Suprapubic skin (tissue), 4 donors: ENCODE data around the gene DST. TPM values are rescaled to one million over a fixed set of nuclear protein-coding genes. Genes with fewer than 3 reads are reported as not detected.

ENCODE experiments used
- DNase-seq, 2 donors: peaks; one replicate each; pipeline ENCODE4 v3.0.0-alpha.2; 2019; ENCODE audit warnings: low spot score in 2 of 2
- H3K27ac ChIP-seq: fragments of 200-600 bp; sonication (generic); one replicate; pipeline ENCODE4 v1.5.1; 2019
- H3K27me3 ChIP-seq: fragments of 200-600 bp; sonication (generic); one replicate; pipeline ENCODE4 v1.5.1; 2019
- H3K36me3 ChIP-seq: fragments of 200-600 bp; sonication (generic); one replicate; pipeline ENCODE4 v1.5.1; 2019
- H3K4me1 ChIP-seq: fragments of 200-600 bp; sonication (generic); one replicate; pipeline ENCODE4 v1.5.1; 2019
- H3K4me3 ChIP-seq: fragments of 200-600 bp; sonication (generic); one replicate; pipeline ENCODE4 v1.5.1; 2019; ENCODE audit warnings: mild to moderate bottlenecking
- H3K9me3 ChIP-seq: fragments of 200-600 bp; sonication (generic); one replicate; pipeline ENCODE4 v1.5.1; 2019
- CTCF ChIP-seq, 2 donors: fragments of 200-600 bp in 1 of 2; fragments of 450-650 bp in 1 of 2; sonication (generic) in 1 of 2; IDR thresholded peaks; one replicate each; pipeline ENCODE4 v1.5.1; 2016 to 2019; ENCODE audit warnings: antibody characterized with exemption in 2 of 2, mild to moderate bottlenecking in 1 of 2, moderate library complexity in 1 of 2
- EP300 ChIP-seq: sonication (generic); formaldehyde crosslinking; IDR thresholded peaks from one replicate; pipeline ENCODE4 v1.6.1; 2017; ENCODE audit warnings: antibody characterized with exemption
- POLR2A ChIP-seq, 2 donors: fragments of 450-650 bp; IDR thresholded peaks; one replicate each; pipeline ENCODE4 v1.6.1; 2017; ENCODE audit warnings: antibody characterized with exemption in 2 of 2, mild to moderate bottlenecking in 2 of 2, moderate library complexity in 2 of 2
- POLR2AphosphoS5 ChIP-seq, 3 donors: sonication (generic); formaldehyde crosslinking; IDR thresholded peaks; one replicate each; pipeline ENCODE4 v1.6.1; 2017; ENCODE audit warnings: antibody characterized with exemption in 3 of 3
- WGBS: methylation state at CpG from one replicate; pipeline ENCODE4 v1.1.5; 2018; 5-methylcytosine and 5-hydroxymethylcytosine counted together
- total RNA-seq, 4 donors: library from RNA; depleted of rRNA; stranded (reverse); fragments of >200 nt; gene quantifications; one replicate each; pipeline ENCODE4 v1.1.0, GENCODE V29; 2016

Gene DST
- total RNA-seq, 4 donors from 2014 or later = 637 to 1,048 (median 751) TPM

GRCh38 chr6:56689114-56689513 is 46.4 kb upstream of the DST start:
- 66% methylated on average over 3 of the region's 3 CpGs for WGBS
- H3K4me3 ChIP-seq = no peak overlapping the region
- DNase-seq = no peak

GRCh38 chr6:56688521-56688920 is 45.8 kb upstream of the DST start:
- H3K27me3 ChIP-seq = no peaks in the 10 kb centered on the region
- no peak for DNase-seq
- H3K9me3 ChIP-seq = no peaks in the 10 kb centered on the region
- no peaks in the 10 kb centered on the region for H3K36me3 ChIP-seq
- TF ChIP-seq POLR2A (IDR thresholded peaks at IDR 0.05) (no peak), EP300 (no peak), POLR2AphosphoS5 (IDR thresholded peaks at IDR 0.05) (no peak), CTCF (IDR thresholded peaks at IDR 0.05) (no peak)
- H3K4me3 ChIP-seq = no peak overlapping the region
- no peak overlapping the region for H3K27ac ChIP-seq
- 78% methylated on average over 2 of the region's 2 CpGs for WGBS
- peaks cover 32% of the 10 kb centered on the region for H3K4me1 ChIP-seq

More at GRCh38 chr6:56689114-56689513, 46.4 kb upstream of the DST start:
- peaks cover 27% of the 10 kb centered on the region for H3K4me1 ChIP-seq
- no peaks in the 10 kb centered on the region for H3K27me3 ChIP-seq
- H3K27ac ChIP-seq = no peak overlapping the region
- TF ChIP-seq CTCF (IDR thresholded peaks at IDR 0.05) (no peak), EP300 (no peak), POLR2A (IDR thresholded peaks at IDR 0.05) (no peak), POLR2AphosphoS5 (IDR thresholded peaks at IDR 0.05) (no peak)
- H3K9me3 ChIP-seq = no peaks in the 10 kb centered on the region
- H3K36me3 ChIP-seq = no peaks in the 10 kb centered on the region

- Histone ChIP-seq H3K4me3 (no peak overlapping the region), H3K9me3 (no peaks in the 10 kb centered on the region), H3K27me3 (no peaks in the 10 kb centered on the region), H3K36me3 (no peaks in the 10 kb centered on the region), H3K27ac (no peak overlapping the region), H3K4me1 (peaks cover 40% of the 10 kb centered on the region)
- WGBS = 65% methylated on average over 1 of the region's 1 CpG
- TF ChIP-seq POLR2A (IDR thresholded peaks at IDR 0.05) = no peak
- no peak for TF ChIP-seq POLR2AphosphoS5 (IDR thresholded peaks at IDR 0.05)
- no peak for TF ChIP-seq CTCF (IDR thresholded peaks at IDR 0.05)
- TF ChIP-seq EP300 = no peak
- no peak for DNase-seq
Observed at GRCh38 chr6:56687551-56687950, 44.9 kb upstream of the DST start.

- no peaks in the 10 kb centered on the region for H3K27me3 ChIP-seq
- DNase-seq = no peak
- 81% methylated on average over 2 of the region's 2 CpGs for WGBS
- H3K36me3 ChIP-seq = no peaks in the 10 kb centered on the region
- peaks cover 34% of the 10 kb centered on the region for H3K4me1 ChIP-seq
- H3K4me3 ChIP-seq = no peak overlapping the region
- H3K9me3 ChIP-seq = no peaks in the 10 kb centered on the region
- no peak overlapping the region for H3K27ac ChIP-seq
- TF ChIP-seq EP300 = no peak
- no peak for TF ChIP-seq CTCF (IDR thresholded peaks at IDR 0.05)
- TF ChIP-seq POLR2A (IDR thresholded peaks at IDR 0.05) = no peak
Observed at GRCh38 chr6:56686429-56686828, 43.7 kb upstream of the DST start.

GRCh38 chr6:56685994-56686393 is 43.3 kb upstream of the DST start:
- WGBS = 68% methylated on average over 2 of the region's 2 CpGs
- Histone ChIP-seq H3K27me3 (no peaks in the 10 kb centered on the region), H3K4me3 (no peak overlapping the region), H3K27ac (no peak overlapping the region), H3K36me3 (no peaks in the 10 kb centered on the region), H3K9me3 (no peaks in the 10 kb centered on the region), H3K4me1 (peaks cover 34% of the 10 kb centered on the region)
- TF ChIP-seq POLR2A (IDR thresholded peaks at IDR 0.05) (no peak), EP300 (no peak), POLR2AphosphoS5 (IDR thresholded peaks at IDR 0.05) (no peak), CTCF (IDR thresholded peaks at IDR 0.05) (no peak)
- DNase-seq = no peak
